Natural killer cell treated with Interleukin-12 subunit alpha and Interleukin-12 subunit beta and Interleukin-15 and Interleukin-18, amount 100 ng/mL, for 72 hours (primary cell): Measurements from ENCODE around the gene C1orf210. TPM values are rescaled to one million over a fixed set of nuclear protein-coding genes. Genes with fewer than 3 reads are reported as not detected.

Experiments
- ATAC-seq, 2 donors: fragments of 150-1000 bp; cut with Tn5 transposase in 1 of 2; sonication (Bioruptor Pico), chemical (Tn5 transposase) in 1 of 2; 2 replicates each; pipeline ENCODE4 v1.10.0; 2021
- DNase-seq: peaks from one replicate; pipeline ENCODE4 v3.0.0; 2022; ENCODE audit warnings: low spot score
- H3K27ac Mint-ChIP-seq, 2 donors: 1 replicate in 1 of 2; 2 replicates in 1 of 2; pipeline ENCODE4 v1.8.0; 2022; ENCODE audit warnings: mixed read lengths in 2 of 2, mild to moderate bottlenecking in 1 of 2, moderate library complexity in 1 of 2
- H3K27me3 Mint-ChIP-seq, 2 donors: 1 replicate in 1 of 2; 2 replicates in 1 of 2; pipeline ENCODE4 v1.8.0; 2022; ENCODE audit warnings: mixed read lengths in 2 of 2
- H3K36me3 Mint-ChIP-seq: one replicate; pipeline ENCODE4 v1.8.0; 2022; ENCODE audit warnings: mixed read lengths
- H3K4me1 Mint-ChIP-seq, 2 donors: 1 replicate in 1 of 2; 2 replicates in 1 of 2; pipeline ENCODE4 v1.8.0; 2022; ENCODE audit warnings: low read depth in 2 of 2, mixed read lengths in 2 of 2, mild to moderate bottlenecking in 1 of 2
- H3K4me3 Mint-ChIP-seq: one replicate; pipeline ENCODE4 v1.8.0; 2022; ENCODE audit warnings: mixed read lengths
- H3K9me3 Mint-ChIP-seq: 2 replicates; pipeline ENCODE4 v1.8.0; 2022; ENCODE audit warnings: mixed read lengths
- total RNA-seq, 2 donors: library from RNA; stranded (reverse); gene quantifications; one replicate each; pipeline ENCODE4 v1.2.3, GENCODE V29; 2022

The C1orf210 gene
- total RNA-seq, 2 donors from 2014 or later: not detected

DNA sequence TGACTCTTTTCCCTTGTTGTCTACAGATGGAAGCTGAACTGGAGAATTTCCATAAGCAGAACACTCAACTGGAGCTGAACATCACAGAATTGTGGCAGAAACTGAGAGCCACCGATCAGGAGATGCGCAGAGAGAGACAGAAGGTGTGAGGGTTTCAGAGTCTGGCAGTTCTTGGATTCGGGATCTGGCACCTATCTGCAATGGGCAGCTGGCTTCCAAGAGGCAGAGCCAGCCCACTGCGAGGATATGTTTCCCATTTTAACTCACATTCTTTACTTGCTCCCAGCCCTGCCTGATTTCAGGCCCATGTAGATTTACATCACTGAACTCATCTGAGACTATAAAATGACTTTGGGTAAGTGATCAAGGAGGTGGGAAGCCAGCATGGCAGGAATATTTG is 52.9 kb downstream of the C1orf210 start:
- H3K4me3 Mint-ChIP-seq: no peak overlapping the region
- H3K36me3 Mint-ChIP-seq: no peaks in the 10 kb centered on the region
- H3K27me3 Mint-ChIP-seq: peaks cover 2 to 6% of the 10 kb centered on the region in 2 donors
- ATAC-seq: no peak
- no peak overlapping the region for H3K27ac Mint-ChIP-seq
- no peaks in the 10 kb centered on the region for H3K9me3 Mint-ChIP-seq
- no peaks in the 10 kb centered on the region for H3K4me1 Mint-ChIP-seq
- DNase-seq: no peak

DNA sequence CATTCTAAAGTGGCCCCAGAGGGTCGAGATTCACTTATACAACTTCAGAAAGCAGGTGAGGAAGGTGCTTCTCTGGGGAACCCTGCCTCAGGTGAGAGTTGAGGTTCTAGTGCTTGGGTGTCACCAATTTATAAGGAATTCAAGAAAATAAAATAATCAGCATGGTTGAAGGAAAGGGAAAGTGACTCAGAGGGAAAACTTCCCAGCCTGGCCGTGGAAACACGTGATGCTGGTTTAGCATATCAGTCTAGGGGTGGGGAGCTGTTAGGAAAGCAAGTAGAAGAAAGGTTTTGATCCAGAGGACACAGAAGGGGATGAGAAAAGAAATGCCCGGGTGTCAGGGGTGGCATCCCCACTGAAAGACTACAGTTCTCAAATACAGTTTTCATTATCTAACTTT is 53.3 kb downstream of the C1orf210 start:
- Mint-ChIP-seq H3K9me3 (no peaks in the 10 kb centered on the region), H3K27me3 (peaks cover 2 to 6% of the 10 kb centered on the region in 2 donors), H3K27ac (no peak overlapping the region), H3K4me1 (no peaks in the 10 kb centered on the region), H3K36me3 (no peaks in the 10 kb centered on the region), H3K4me3 (no peak overlapping the region)
- DNase-seq (no peak), ATAC-seq (no peak)

Other genes with a start within 250 kb of the C1orf210 start
- 100 to 1,000 TPM in 1 of 2 donors, 10 to 100 TPM in 1; 76.4 to 152 TPM for gene EBNA1BP2, start 113.3 kb downstream of the C1orf210 start, total RNA-seq
- under 1 TPM in 1 of 2 donors, not detected in 1; 0.25 TPM for gene CFAP57, start 113.3 kb downstream of the C1orf210 start, total RNA-seq
- not detected for gene TMEM125, start 15.6 kb downstream of the C1orf210 start, total RNA-seq
- gene TIE1, start 15.4 kb upstream of the C1orf210 start, total RNA-seq: 10 to 100 TPM in 1 of 2 donors, 1 to 10 TPM in 1; 9.6 to 11.4 TPM
- gene MPL, start 52.2 kb upstream of the C1orf210 start, total RNA-seq: not detected
- gene CDC20, start 73.4 kb upstream of the C1orf210 start, total RNA-seq: 100 to 1,000 TPM in 1 of 2 donors, 10 to 100 TPM in 1; 98.7 to 152 TPM
- gene ELOVL1, start 82.4 kb upstream of the C1orf210 start, total RNA-seq: 100 to 1,000 TPM; 101 to 108 TPM
- gene MED8, start 104.2 kb upstream of the C1orf210 start, total RNA-seq: 10 to 100 TPM; 42.6 to 57.9 TPM
- 100 to 1,000 TPM in 1 of 2 donors, 10 to 100 TPM in 1; 73.3 to 119 TPM for gene SZT2, start 104.3 kb upstream of the C1orf210 start, total RNA-seq
- 10 to 100 TPM; 13.4 to 15.0 TPM for gene HYI, start 168.3 kb upstream of the C1orf210 start, total RNA-seq
- 1 to 10 TPM in 1 of 2 donors, under 1 TPM in 1; 0.33 to 1.3 TPM for gene PTPRF, start 245.3 kb upstream of the C1orf210 start, total RNA-seq